ENCODE measurements around the gene ZAP70. TPM values are rescaled to one million over a fixed set of nuclear protein-coding genes. Genes with fewer than 3 reads are reported as not detected.
A peak's percentile ranks its signal among the peaks of the same experiment; 100 is the strongest.

Gene ZAP70
- total and polyA plus RNA-seq, 2 of the 13 experiments (the other 11 are each of a cell fraction or from before 2014, with no cell fraction given), result 0.51 to 4.0 TPM

DNA sequence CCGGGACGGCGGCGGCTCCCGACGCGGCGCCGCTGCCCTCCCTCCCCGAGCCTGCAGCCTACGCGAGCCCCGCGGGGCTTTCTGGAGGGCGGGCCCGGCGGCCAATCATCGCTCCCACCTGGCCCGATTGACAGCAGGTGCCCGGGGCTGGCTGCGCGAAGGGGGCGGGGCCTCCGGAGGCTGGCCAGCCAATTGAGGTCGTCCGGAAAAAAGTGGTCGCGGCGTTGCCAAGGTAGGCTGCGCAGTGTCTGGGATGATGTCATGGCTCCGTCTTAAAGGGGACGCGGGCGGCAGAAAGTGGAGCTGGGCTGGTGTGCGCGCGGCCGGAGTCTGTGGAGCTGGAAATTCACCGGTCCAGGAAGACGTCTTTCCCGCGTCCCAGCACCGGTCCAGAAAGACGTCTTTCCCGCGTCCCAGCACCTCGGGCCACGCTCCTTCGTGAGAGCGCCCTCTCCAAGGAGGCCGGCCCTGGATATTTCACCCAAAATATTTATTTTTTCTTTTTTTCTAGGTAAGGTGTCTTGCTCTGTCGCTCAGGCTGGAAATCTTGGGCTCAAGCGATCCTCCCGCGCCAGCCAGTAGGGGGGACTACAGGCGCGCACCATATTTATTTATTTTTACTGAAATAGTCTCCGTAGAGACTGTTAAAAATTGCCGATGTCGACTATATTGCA lies 49.3 kb upstream of the ZAP70 start, which contains the start of gene ACTR1B (continued):
- TF ChIP-seq, protein P1, sequence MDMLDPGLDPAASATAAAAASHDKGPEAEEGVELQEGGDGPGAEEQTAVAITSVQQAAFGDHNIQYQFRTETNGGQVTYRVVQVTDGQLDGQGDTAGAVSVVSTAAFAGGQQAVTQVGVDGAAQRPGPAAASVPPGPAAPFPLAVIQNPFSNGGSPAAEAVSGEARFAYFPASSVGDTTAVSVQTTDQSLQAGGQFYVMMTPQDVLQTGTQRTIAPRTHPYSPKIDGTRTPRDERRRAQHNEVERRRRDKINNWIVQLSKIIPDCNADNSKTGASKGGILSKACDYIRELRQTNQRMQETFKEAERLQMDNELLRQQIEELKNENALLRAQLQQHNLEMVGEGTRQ (IDR thresholded peaks at IDR 0.05; ENCODE audit: low read depth, low read length), result no peak
- TF ChIP-seq, protein P1 (CRISPR knock-in tag; IDR thresholded peaks at IDR 0.05; ENCODE audit: borderline replicate concordance), result no peak
- peak; percentile 36 for TF ChIP-seq HNRNPK (IDR thresholded peaks at IDR 0.05; ENCODE audit: low read depth, low read length, poor library complexity, severe bottlenecking)
- no peak for TF ChIP-seq ZNF10 (CRISPR knock-in tag; IDR thresholded peaks at IDR 0.05; ENCODE audit: borderline replicate concordance, low read depth)
- TF ChIP-seq ZNF629 (CRISPR knock-in tag; conservative IDR thresholded peaks at IDR 0.05), result 0 out of 2 replicates have a peak, but pooled peaks have one; percentile 39
- TF ChIP-seq, protein P2, sequence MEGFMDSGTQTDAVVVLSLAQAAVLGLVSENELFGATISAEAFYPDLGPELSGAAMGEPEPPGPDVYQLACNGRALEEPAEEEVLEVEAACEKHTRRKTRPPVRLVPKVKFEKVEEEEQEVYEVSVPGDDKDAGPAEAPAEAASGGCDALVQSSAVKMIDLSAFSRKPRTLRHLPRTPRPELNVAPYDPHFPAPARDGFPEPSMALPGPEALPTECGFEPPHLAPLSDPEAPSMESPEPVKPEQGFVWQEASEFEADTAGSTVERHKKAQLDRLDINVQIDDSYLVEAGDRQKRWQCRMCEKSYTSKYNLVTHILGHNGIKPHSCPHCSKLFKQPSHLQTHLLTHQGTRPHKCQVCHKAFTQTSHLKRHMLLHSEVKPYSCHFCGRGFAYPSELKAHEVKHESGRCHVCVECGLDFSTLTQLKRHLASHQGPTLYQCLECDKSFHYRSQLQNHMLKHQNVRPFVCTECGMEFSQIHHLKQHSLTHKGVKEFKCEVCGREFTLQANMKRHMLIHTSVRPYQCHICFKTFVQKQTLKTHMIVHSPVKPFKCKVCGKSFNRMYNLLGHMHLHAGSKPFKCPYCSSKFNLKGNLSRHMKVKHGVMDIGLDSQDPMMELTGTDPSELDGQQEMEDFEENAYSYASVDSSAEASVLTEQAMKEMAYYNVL (CRISPR knock-in tag; IDR thresholded peaks at IDR 0.05; ENCODE audit: borderline replicate concordance), result peak; percentile 63; the same call in 1 of the 2 replicates
- no peak for TF ChIP-seq FOXK2 (IDR thresholded peaks at IDR 0.05)
- no peak for TF ChIP-seq KLF12 (CRISPR knock-in tag; IDR thresholded peaks at IDR 0.05; ENCODE audit: borderline replicate concordance)
- TF ChIP-seq JUN (CRISPR knock-in tag; IDR thresholded peaks at IDR 0.05), result peak; percentile 97
- TF ChIP-seq, protein P3, sequence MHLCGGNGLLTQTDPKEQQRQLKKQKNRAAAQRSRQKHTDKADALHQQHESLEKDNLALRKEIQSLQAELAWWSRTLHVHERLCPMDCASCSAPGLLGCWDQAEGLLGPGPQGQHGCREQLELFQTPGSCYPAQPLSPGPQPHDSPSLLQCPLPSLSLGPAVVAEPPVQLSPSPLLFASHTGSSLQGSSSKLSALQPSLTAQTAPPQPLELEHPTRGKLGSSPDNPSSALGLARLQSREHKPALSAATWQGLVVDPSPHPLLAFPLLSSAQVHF (CRISPR knock-in tag; IDR thresholded peaks at IDR 0.05), result no peak
- TF ChIP-seq POLR2AphosphoS5 (IDR thresholded peaks at IDR 0.05; ENCODE audit: low read depth, low read length), result peak; percentile 76
- TF ChIP-seq SMAD1 (CRISPR knock-in tag; IDR thresholded peaks at IDR 0.05; ENCODE audit: borderline replicate concordance, low read depth), result peak; percentile 92; the same call in 1 of the 2 replicates
- TF ChIP-seq ZNF766 (CRISPR knock-in tag; IDR thresholded peaks at IDR 0.05; ENCODE audit: borderline replicate concordance), result peak; percentile 84; the same call in 1 of the 2 replicates
- TF ChIP-seq ZSCAN25 (CRISPR knock-in tag; IDR thresholded peaks at IDR 0.05), result no peak
- TF ChIP-seq MTA3 (CRISPR knock-in tag; IDR thresholded peaks at IDR 0.05), result no peak
- peak; percentile 88; the same call in 1 of the 3 replicates for TF ChIP-seq MXI1 (IDR thresholded peaks at IDR 0.05; ENCODE audit: borderline replicate concordance, low read depth, low read length)
- TF ChIP-seq, protein P4, sequence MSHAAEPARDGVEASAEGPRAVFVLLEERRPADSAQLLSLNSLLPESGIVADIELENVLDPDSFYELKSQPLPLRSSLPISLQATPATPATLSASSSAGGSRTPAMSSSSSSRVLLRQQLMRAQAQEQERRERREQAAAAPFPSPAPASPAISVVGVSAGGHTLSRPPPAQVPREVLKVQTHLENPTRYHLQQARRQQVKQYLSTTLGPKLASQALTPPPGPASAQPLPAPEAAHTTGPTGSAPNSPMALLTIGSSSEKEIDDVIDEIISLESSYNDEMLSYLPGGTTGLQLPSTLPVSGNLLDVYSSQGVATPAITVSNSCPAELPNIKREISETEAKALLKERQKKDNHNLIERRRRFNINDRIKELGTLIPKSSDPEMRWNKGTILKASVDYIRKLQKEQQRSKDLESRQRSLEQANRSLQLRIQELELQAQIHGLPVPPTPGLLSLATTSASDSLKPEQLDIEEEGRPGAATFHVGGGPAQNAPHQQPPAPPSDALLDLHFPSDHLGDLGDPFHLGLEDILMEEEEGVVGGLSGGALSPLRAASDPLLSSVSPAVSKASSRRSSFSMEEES (CRISPR knock-in tag; IDR thresholded peaks at IDR 0.05), result peak; percentile 64; the same call in 1 of the 2 replicates
- TF ChIP-seq SP1 (IDR thresholded peaks at IDR 0.05), result no peak
- TF ChIP-seq SP1 (CRISPR knock-in tag; IDR thresholded peaks at IDR 0.05), result peak; percentile 84
- TF ChIP-seq, protein P5, sequence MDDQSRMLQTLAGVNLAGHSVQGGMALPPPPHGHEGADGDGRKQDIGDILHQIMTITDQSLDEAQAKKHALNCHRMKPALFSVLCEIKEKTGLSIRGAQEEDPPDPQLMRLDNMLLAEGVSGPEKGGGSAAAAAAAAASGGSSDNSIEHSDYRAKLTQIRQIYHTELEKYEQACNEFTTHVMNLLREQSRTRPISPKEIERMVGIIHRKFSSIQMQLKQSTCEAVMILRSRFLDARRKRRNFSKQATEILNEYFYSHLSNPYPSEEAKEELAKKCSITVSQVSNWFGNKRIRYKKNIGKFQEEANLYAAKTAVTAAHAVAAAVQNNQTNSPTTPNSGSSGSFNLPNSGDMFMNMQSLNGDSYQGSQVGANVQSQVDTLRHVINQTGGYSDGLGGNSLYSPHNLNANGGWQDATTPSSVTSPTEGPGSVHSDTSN (CRISPR knock-in tag; IDR thresholded peaks at IDR 0.05; ENCODE audit: borderline replicate concordance), result peak; percentile 53; the same call in 1 of the 2 replicates
- peak; percentile 71 for TF ChIP-seq PHF8 (CRISPR knock-in tag; IDR thresholded peaks at IDR 0.05)
